ENCODE data around the gene TIMP1.

DNA sequence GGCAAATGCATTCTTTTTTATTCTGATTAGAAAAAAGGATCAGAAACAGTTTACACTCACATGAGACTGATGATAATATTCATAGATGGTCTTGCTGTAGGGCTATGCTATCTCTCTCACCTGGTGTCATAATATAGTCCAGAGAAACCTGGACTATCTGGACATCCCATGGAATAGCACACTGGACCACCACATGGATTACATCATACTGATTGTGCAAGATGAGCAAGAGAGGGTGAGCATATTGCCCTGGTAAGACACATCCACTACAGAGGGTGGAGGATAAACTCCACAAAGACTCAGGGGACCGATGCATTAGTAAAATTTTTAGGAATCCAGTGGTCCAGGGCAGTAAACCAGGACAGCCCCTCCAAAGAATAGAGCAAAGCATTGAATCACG lies 29.3 kb downstream of the TIMP1 start:
- TF ChIP-seq CTCF (tag by site-specific recombination; IDR thresholded peaks at IDR 0.05) (no peak), SP2 (tag by site-specific recombination; IDR thresholded peaks at IDR 0.05) (no peak)
